Hindlimb muscle (tissue), 1 donor: ENCODE results near the gene PLEKHG5. TPM values are rescaled to one million over a fixed set of nuclear protein-coding genes. Genes with fewer than 3 reads are reported as not detected.

Experiments
- DNase-seq: peaks from one replicate; pipeline ENCODE4 v3.0.0-alpha.2; 2013
- polyA plus RNA-seq: library from polyadenylated mRNA; unstranded; fragments of 120-200 nt; gene quantifications from one replicate; pipeline ENCODE4 v1.2.1, GENCODE V29; 2013; ENCODE audit not compliant: insufficient read length

The PLEKHG5 gene
- polyA plus RNA-seq, 1 donor, result 14.4 TPM

DNA sequence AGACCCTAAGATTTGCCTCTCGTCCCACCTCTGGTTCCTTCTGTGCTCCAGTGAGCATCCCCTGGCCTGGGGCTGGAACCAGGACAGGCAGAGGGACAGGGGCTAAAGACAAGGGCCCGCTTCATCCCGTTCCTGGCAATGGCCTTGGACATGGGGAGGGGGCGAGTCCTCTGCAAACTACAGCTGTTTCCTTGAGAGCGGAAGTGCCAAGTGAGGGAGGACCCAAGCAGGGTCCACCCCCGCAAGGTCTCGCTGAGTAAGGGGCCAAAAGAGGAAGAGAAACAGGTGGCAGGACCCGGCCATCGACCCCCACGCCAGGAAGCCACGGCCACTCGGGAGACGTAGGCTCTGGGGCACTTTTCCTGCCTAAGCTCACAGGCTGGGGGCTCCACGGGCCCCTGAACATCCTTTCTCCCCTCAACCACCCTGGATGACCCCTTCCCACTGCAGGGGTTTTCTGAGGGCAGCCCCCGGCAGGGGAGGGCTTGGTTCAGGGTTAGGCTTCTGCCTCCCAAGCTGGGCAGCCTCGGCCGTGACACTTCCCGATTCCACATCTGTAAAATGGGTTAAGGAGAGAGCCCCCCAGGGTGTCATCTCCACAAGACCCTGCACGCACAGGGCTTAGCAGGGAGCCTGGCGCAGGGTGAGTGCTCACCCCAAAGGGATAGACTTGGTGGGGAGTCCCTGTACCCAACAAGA lies 17.9 kb upstream of the PLEKHG5 start:
- no peak for DNase-seq

GRCh38 chr1:6508816-6509189 lies 17.3 kb upstream of the PLEKHG5 start:
- DNase-seq, result no peak

DNA sequence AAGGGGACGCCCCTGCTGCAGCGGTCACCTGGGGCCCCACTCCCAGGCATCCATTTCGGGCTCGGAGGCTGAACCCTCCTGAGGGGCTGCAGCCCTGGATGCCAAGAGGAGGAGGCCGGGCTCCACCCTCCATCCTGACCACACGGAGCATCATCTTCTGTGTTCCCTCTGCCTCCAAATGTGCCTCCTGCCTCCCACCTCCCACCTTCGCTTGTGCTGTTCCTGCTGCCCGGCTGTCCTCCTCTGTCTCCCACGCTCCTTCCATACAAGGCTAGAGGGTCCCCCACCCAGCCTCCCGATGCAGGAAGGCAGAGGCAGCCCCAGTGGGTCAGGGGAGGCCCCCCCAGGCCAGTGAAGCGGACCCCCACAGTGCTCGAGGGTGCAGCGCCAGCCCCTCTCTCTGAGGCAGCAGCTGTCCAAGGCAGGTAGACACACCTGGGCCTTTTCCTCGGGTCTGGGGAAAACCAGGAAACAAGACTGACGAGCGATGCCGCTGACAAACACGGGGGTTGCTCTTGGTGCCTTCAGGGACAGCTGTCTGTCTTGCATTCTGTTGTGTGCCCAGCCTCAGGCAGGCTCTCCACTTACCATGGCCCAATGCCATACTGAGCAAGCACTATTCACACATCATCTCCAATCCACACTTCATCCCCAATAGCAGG lies 16.8 kb upstream of the PLEKHG5 start:
- DNase-seq, result no peak

GRCh38 chr1:6507461-6507911 lies 16.0 kb upstream of the PLEKHG5 start:
- DNase-seq, result no peak

- no peak for DNase-seq
Observed at GRCh38 chr1:6507037-6507428, 15.6 kb upstream of the PLEKHG5 start.

DNA sequence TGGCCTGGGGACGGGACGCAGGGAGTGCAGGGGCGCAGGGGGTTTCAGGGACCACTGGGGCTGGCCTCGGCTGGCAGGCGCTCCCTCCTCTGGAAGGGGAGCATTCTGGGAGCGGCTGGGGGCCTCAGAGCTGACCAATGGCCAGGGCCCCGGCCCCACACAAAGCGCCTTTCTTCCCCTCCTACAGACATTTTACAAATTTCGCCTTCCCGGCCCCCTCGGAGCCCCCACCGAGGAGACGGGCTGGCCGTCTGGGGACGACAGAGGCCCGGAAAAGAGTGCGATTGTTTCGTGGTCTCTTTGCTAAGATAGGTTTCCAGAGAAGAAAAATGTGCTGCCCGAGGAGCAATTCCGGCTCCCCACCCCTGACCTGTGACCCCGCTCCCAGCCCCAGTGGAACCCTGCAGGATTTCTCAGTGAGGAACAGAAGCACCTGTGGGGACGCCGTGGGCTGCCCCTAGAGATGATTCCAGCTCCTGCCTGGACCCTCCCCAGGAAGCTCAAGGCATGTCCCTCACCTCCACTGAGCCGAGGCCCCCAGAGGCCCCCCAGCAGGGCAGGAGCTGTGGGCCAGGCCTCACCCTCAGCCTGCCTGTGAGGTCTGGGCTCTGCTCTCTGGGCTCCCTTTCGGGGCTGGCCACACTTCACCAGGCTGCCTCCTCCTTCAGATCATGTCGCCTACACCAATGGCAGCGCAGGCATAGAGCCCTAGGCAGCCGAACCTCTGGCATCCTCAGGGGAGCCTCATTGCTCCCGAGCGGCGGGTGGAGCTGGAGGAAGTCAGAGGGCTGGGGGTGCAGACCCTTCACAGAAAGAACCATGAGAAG lies 15.0 kb upstream of the PLEKHG5 start:
- DNase-seq, result no peak

GRCh38 chr1:6505367-6506209 lies 14.1 kb upstream of the PLEKHG5 start:
- DNase-seq, result no peak

GRCh38 chr1:6504887-6505286 lies 13.4 kb upstream of the PLEKHG5 start:
- no peak for DNase-seq

DNA sequence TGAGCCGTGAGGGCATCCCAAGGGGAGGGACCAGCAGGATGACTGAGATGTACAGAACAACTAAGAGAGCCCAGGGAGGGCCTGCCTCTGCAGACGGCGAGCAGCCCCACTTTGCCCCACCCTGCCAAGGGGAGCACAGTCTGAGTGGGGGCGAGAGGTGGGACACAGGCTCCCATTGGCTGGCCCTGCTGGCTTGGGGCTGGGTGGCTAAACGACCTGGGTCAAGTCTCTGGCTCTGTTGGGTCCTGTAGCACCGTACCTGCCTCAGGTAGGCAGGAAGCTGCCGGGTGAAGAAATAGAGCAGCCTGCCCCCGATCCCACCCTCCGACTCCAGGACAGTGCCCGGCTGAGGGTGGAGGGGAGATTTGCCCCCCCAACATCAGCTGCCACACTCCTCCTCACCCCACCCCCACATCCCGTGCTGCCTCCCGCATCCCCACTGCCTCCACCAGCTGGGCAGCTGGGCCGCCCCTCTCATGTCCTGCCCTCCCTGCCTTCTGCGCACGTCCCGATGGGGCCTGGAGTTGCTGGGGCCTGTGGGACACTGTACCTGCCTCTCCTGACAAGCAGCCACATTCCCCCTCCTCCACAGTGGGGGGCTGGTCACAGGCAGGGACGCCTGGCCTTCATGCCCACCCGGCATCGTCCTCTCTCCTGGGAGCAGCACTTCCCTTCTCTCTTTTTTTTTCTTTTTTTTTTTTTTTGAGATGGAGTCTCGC lies 12.6 kb upstream of the PLEKHG5 start:
- DNase-seq, result no peak

- peak; percentile 70 for DNase-seq
Observed at GRCh38 chr1:6502000-6502891, 10.8 kb upstream of the PLEKHG5 start.

- no peak for DNase-seq
Observed at GRCh38 chr1:6501279-6501813, 9.9 kb upstream of the PLEKHG5 start.

DNA sequence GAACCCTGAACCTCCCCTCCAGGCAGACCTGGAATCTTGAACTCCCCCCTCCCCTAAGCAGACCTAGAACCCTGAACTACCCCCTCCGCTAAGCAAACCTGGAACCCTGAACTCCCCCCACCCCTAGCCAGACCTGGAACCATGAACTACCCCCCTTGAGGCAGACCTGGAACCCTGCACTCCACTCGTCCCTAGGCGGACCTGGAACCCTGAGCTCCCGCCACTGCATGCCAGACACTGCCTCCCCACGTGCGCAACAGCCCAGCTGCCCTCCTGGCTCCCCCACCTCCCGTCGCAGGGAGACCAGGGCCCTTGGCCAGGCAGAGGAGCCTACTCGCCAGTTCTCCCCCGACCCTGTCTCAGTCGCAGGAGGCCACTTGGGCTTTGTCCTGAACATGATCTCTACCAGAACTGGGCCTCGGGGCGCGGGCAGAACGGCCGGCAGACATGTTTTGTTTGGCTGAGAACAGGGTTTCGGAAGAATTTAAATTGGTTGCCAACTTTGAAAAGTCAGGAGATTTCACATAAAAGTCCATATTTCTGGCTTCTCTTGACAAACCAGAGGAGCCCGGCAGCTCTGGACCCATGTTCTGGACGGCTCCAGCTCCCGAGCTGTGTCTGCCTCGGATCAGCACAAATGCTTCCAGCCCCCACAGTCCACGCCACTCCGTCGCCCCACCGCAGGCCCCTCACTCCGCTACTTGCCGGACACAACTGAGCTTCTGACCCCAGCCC lies 9.2 kb upstream of the PLEKHG5 start:
- no peak for DNase-seq

GRCh38 chr1:6499296-6499695 lies 7.8 kb upstream of the PLEKHG5 start:
- DNase-seq, result no peak

DNA sequence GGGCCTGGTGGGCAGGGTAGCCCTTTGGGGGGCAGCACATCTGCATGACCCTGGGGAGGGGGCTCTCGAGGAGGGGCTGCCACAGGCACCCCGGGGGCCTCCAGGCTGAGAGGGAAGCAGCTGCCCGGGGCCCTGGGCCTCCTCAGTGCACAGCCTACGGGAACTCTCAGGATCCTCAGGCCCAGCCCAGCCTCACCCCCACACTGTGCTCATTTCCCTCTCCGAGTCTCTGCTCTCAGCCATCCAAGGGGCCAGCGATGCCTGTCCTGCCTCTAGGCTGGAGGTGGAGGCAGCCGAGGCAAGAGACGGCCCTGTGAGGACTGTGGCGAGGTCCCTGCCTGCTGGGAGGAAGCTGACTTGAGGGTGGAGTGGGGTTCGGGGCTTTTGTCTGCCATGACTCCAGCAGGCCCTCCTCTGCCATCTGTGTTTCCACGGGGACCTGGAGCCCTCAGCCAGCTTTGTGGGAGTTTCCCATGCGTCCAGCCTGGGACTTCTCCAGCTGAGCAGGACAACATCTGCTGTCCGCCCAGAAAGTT lies 7.2 kb upstream of the PLEKHG5 start:
- DNase-seq, result no peak

GRCh38 chr1:6497867-6498575 lies 6.6 kb upstream of the PLEKHG5 start:
- no peak for DNase-seq

DNA sequence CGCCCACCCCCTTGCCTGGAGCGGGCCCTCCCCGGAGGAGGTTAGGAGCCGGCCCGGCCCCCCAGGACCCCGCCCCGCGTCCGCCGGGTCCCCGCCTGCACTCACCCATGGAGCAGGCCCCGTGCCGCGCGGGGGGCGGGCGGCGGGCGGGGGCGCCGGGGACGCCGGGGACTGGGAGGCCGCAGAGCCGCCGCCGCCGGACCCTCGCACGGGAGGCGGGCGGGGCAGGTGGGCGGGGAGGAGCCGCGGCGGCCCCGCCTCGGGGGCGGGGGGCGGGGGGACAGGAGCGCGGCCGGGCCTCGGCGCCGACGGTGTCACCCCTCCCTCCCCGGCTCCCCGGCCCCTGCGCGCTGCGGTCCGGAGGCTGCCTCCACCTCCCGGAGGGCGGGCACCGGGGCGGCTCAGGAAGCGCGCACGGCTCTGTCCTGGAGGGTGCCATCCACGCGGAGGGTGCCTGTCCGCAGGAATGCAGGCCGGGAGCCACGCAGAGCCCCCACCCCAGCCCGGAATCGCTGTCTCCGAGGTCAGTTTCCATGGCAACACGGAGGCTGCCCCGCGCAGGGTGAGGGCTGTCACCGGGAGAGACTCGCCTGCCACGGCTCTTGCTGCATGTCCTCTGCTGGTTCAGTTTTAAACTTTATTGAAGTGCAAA lies 5.9 kb upstream of the PLEKHG5 start:
- DNase-seq, result peak; percentile 50

DNA sequence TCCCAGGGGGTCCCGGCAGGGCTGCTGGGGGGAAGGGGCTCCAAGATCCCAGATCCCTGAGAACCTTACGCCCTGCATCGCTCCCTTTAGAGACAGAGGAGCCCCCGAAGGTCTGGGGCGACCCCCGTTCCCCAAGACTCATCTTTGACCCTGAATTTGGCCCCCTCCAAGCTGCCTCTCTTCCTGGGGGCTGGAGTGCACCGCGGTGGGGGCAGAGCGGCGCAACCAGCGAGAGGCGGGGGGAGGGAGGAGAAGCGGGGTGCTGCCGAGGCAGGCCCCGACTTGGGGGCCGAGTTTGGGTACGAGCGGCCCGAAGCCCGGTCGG lies 5.4 kb upstream of the PLEKHG5 start:
- DNase-seq, result no peak

- no peak for DNase-seq
Observed at GRCh38 chr1:6496365-6496721, 4.9 kb upstream of the PLEKHG5 start.
